Hematopoietic multipotent progenitor cell treated with erythropoietin and hydrocortisone succinate and interleukin-3 and kit ligand, for 17 days (in vitro differentiated cells): ENCODE data around the gene CXorf58.
"Not testable (repeated sequence)": the region's sequence is repeated elsewhere in the genome, so short reads cannot be mapped to it uniquely, and the experiment has no call there.

Source experiments
- DNase-seq: peaks from one replicate; pipeline ENCODE4 v3.0.0-alpha.2; 2015; ENCODE audit warnings: low spot score

Gene CXorf58, protein sequence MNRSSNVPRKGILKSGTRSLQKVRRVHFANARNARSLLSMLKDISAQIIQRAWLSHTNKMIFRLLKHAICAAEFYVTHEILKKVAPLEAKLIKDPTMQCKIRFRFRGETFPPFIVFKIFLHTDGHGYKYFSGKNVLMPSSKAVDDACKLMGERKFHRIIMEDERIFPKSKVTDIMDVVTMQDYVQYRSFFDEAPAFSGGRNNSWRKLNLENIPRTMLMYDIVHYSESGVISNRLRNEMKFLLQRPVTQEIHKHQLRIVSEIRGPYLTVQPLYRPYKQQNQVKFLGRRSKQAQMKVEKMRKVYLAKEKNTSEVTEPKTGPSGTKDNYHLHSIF

DNA sequence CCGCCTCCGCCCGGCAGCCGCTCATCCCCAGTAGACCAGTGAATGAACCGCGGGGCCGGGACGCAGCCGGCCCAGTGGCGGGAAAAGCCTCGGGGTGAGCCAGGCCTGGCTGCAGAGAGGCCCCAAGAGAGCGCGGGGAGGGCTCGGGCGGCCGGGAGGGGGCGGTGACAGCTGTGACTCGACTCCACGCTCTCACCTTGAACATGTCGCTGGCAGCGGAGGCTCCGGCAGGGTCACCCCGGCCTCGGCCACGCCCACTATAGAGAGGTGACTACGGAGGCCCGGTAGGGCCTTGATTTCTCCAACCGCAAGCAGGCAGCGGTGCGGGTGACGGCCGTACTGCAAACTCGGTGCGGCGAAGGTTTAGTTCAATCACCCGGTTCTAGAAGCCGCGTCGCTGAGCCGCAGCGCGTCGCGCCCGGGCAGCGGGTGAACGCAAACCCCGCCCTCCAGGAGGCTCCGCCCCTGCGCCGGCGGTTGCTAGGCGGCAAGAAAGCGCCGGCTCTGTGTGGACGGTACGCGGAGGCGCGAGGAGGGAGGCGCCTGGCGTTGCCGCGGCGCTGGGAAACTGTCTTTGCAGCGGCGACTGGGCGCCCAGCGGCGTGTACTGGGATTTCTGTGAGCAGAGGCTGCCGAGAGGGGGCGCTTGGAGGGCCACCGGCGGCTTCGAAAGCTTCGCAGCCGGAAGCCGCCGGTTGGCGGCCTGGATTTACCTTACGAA is at the start of gene CXorf58, which contains the start of gene APOO:
Gene CXorf58, plus strand, starts transcription at position 509 of the 721 bp plus-strand sequence. CDS start 2,297 bp downstream, outside the sequence.
Gene APOO, minus strand, starts transcription at position 441 of the 721 bp plus-strand sequence. Its CDS starts 236 bp downstream, at position 205.
- DNase-seq = peak; percentile 94

DNA sequence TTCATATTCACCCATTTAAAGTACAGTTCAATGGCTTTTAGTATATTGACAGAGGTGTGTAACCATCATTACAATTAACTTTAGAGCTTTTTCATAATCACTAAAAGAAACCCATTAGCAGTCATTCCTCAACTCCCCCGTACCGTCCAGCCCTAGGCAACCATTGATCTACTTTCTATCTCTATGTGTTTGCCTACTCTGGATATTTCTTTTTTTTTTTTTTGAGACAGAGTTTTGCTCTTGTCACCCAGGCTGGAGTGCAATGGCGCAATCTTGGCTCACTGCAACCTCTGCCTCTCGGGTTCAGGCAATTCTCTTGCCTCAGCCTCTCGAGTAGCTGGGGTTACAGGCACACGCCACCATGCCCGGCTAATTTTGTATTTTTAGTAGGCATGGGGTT is 48.6 kb upstream of the CXorf58 start:
- not testable (repeated sequence) for DNase-seq

DNA sequence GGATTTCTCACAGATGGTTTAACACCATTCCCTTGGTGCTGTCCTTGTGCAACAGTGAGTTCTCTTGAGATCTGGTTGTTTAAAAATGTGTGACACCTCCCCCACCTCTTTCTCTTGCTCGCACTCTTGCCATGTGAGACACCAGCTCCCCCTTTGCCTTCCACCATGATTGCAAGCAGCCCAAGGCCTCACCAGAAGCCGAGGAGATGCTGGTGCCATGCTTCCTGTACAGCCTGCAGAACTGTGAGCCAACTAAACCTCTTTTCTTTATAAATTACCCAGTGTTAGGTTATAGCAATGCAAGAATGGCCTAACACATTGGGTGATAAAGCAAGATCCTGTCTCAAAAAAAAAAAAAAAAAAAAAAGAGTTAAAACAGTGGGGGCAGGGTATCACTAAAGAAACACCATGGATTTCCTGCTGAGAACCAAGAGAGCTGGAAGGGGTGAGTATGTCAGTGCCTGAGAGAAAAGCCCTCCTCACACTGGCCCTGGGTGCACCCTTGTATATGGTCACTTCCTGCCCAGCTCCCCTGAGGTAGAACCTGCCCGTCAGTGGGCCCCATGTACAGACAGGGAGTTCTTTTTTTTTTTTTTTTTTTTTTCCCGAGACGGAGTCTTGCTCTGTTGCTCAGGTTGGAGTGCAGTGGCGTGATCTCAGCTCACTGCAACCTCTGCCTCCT is 46.5 kb upstream of the CXorf58 start:
- DNase-seq = no peak

DNA sequence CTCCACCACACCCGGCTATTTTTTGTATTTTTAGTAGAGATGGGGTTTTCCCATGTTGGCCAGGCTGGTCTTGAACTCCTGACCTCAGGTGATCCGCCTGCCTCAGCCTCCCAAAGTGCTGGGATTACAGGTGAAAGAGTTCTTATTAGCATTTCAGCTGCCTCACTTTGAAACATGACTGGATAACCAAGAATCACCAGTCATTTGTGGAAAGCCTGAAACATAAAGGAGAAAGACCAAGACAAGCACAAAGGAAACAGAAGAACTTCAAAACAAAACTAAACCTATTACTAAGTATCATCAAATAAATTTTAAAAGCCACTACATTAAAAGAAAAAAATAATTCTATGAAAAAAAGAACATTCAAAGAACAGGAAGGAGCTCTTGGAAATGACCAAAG is 45.9 kb upstream of the CXorf58 start:
- not testable (repeated sequence) for DNase-seq

DNA sequence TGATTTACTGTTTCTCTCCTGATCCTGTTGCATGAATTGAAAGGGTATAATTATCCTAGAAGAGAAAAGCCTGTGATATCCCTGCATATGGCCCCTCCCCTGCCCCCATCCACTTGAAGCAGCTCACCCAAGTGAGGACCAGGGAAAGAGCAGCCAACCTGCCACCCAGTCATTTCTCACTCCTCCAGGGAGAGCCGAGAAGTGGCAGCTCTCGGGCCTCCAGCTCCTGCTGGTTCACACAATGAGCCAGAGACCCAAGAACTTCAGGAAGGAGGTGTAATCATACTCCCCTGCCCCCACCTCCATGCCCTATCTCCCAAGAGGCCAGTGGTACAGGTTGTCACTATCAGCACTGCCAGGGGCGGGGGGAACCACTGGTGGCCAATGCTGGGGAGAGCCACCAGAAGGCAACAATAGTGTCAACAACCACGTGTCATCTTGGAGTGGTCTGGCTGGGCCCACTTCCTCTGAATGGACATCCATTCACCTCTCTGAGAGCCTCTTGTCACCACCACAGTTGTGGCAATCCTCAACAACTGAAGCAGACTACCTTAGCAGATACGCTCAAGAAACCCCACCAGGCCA is 43.0 kb upstream of the CXorf58 start:
- DNase-seq = no peak

DNA sequence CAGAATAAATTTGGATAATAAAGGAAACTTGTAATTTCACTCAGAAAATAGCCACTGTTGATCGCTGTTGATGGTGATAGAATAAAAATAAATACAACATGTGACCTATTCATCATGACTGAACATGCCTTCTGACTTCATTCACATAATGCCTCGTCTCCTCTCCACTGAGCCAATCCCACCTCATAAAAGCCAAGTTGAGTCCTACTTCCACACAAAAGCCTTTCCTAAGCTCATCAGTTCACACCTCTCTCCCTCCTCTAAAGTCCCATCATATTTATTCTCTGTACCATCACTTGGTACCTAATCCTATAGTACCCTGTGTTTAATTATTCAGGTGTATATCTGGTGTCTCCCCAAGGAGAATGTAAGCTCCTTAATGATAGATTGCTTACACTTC is 37.8 kb upstream of the CXorf58 start:
- no peak for DNase-seq

DNA sequence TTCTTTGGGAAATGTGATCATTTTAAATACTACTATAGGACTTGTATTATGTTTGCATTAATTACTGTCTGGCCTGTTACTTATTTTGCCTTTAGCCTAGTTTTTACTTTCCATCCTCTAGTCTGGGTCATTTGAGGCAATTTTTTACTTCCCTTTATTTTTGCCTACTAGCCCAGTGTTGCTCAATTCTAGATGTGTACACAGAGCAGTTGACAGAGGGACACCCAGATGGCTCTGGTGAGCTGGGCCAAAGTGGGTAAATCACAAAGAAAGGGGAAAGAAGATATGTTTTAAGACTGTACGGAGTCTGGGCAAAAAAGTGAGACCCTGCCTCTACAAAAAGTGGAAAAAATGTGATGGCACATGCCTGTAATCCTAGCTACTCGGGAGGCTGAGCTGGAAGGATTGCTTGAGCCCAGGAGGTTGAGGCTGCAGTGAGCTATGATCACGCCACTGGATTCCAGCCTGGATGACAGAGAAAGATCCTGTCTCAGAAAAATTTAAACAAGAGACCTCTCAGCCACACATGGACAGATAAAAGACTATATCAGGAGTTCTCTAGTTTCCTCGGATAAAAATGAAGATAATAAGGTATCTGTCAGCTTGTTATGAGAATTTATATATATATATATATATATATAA is 35.8 kb upstream of the CXorf58 start:
- no peak for DNase-seq

DNA sequence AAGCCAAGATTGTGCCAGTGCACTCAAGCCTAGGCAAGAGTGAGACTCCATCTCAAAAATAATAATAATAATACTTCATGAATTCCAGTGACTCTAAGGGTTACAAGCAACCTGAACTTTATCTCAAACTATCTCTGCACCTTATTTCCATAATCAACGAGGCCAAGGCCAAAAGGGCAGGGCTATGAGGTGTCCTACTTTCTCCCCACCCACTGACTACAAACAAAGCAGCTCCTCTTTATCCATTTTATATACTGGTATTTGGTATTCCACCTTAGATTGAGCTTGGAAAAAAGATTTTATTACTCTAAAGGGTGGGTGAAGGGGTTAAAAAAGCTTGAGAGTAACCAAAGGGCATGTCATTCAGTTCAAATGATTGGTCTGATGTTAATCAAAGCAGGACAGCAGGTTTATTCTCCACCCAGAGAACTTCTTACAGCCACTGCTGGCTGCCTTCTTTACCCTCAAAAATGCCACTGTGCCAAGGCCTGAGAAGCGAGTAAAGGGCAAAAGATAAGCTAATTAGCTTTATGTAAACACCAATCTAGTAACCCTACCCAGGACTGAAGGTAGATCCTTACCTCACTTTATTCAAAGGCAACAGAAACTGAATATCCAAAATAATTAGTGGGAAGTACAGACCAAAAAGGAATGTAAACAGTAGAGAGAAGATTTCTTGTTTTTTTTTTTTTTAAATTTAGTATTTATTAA is 28.3 kb upstream of the CXorf58 start:
- DNase-seq = peak; percentile 13

DNA sequence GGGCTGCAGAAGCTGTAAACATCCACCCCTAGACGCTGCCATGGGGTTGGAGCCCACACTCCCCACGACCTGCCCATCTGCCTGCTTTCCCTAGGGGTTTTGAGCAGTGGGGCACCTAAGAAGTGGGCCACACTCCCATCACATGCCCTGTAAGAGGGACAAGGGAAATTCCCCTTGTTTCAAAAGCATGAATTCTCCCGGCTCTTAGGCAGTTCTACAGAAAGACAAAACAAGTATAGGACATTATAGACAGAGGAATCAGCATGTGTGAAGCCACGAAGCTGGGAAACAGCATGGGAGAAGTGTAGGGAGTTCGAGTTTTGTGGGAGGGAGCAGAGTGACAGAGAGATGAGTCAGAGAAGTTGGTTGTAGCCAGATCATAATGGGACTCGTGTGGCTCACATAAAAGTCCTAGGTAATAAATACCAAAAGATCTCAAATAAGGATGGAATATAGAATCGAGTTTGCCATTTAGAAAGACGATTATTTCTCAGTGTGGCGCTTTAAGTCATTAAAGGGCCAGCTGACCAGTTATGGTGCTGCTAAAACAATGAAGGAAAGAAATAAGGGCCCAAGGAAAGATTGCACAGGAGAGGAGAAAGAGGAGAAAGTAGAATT is 24.0 kb upstream of the CXorf58 start:
- peak; percentile 37 for DNase-seq

DNA sequence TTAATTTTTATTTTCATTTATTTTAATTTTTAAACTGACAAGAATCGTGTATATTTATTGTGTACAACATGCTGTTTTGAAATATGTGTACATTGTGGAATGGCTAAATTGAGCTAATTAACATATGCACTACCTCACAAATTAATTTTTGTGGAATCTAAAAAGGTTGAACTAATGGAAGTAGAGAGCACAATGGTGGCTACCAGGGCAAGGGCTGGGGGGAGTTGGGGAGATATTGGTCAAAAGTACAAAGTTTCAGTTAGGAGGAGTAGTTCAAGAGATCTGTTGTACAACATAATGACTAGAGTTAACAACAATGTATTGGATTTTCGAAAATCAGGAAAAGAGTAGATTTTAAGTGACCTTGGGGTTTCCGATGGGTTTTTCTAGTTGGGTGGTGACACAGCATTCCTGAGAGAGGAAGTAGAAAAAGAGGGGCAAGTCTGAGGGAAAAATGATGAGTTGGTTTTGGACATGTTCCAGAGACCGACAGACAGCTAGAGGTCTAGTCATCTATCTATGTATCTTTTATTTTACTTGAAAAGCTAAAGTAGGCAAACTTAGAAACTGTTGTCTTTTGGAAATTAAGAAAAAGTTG is 23.3 kb upstream of the CXorf58 start:
- peak; percentile 77 for DNase-seq

DNA sequence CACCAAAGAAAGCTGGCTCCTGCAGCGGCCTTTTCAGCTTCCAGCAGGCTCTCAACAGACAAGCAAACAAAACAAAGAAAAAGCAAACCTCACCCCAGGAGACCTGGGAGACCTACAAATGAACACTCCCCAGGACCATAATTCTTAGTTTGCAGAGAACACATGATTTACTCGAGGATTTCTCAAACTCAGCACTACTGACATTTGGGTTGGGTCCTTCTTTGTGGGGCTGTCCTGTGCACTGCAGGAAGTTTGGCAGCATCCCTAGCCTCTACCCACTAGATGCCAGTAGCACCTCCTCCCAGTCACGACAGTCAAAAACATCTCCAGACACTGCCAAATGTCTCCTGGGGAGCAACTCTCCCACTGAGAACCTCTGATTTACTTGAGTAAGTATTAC is 22.0 kb upstream of the CXorf58 start:
- DNase-seq = peak; percentile 27

DNA sequence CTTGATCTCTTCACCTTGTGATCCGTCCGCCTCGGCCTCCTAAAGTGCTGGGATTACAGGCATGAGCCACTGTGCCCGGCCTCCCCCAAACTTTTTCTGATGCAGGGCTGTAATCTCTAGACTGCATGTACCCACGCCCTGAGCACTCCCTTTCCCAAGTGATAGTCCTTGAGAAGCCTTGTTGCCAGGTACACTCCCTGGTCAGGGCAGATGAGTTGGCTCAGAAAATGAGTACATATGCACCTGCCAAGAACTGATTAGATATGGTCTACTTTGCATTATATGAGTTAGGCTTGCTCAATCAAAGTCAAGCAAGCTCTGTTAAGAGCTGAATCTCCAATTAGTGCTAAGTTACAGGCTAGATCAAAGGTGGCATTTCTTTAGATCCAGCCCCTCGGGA is 20.4 kb upstream of the CXorf58 start:
- peak; percentile 63 for DNase-seq

DNA sequence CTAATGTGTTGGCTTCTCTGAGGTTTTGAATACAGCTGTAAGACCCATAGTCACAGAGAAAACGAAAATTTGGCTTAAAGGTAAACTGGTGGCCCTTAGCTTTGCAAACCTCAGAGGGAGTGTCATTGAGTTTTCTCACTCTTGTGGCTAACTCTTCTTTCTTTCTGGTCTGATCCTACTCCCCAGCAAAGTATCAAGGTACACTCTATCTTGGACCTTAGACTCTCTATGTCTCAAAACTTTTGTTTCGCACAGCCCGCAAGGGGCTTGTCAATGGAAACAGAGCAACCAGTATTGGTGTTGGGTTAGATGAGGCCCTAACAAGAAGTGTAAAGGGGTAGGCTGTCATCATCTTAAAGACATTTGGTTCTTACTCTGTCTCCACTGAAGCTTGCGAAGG is 19.9 kb upstream of the CXorf58 start:
- DNase-seq = no peak

DNA sequence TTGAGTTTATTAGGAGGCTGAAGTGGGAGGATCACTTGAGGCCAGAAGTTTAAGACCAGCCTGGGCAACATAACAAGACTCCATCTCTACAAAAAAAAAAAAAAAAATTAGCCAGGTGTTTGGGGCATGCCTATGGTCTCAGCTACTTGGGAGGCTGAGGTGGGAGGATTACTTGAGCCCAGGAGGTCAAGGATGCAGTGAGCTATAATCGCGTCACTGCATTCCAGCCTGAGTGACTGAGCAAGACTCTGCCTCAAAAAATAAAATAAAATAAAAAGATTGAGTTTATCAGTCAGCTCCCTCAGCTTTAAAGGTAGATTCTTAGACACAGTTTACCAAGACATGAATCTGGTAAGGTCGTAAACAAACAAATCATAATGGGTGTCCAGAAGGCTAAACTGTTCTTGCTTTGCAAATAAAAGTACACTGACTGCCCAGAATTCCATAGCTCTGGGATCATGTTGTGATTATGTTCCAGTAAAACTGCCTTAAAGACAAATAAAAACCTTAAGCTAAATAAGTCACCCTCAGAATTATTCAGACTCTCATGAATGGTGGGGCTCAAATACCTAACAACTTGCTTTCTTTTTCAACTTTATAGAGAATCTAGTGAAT is 18.8 kb upstream of the CXorf58 start:
- DNase-seq = no peak

DNA sequence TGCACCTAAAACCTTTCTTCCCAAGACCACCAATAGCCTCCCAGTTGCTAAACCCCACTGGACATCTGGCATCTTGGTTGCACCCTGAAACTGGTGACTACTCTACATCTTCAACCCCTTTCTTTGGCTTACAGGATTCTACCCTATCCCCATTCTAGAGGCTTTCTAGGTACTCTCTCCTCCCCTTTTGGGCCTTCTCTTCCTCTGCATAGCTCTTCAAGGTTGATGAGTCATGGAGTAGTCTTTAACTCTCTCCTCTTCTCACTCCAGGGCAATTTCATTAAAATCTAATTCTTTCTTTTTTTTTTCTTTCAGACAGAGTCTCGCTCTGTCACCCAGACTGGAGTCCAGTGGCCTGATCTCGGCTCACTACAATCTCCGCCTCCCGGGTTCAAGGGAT is 16.9 kb upstream of the CXorf58 start:
- DNase-seq = no peak

DNA sequence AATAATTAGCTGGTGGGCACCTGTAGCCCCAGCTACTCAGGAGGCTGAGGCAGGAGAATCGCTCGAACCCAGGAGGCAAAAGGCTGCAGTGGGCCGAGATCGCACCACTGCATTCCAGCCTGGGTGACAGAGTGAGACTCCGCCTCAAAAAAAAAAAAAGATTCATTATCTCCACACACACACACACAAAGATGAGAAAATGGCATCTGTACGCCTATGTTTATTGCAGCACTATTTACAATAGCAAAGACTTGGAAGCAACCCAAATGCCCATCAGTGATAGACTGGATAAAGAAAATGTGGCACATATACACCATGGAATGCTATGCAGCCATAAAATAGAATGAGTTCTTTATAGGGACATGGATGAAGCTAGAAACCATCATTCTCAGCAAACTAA is 12.8 kb upstream of the CXorf58 start:
- DNase-seq = not testable (repeated sequence)

DNA sequence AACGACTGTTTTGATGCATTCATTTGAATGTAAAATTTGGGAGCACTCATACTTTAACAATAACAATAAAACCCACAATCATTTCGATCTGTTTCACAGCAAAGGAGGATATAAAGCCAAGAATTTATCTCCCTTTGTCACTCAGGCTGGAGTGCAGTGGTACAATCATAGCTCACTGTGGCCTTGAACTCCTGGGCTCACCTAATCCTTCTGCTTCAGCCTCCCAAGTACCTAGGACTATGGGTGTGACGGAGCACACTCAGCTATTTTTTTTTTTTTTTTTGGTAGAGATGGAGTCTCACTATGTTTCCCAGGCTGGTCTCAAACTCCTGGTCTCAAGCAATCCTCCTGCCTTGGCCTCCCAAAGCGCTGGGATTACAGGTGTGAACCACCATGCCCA is 11.3 kb upstream of the CXorf58 start:
- not testable (repeated sequence) for DNase-seq

DNA sequence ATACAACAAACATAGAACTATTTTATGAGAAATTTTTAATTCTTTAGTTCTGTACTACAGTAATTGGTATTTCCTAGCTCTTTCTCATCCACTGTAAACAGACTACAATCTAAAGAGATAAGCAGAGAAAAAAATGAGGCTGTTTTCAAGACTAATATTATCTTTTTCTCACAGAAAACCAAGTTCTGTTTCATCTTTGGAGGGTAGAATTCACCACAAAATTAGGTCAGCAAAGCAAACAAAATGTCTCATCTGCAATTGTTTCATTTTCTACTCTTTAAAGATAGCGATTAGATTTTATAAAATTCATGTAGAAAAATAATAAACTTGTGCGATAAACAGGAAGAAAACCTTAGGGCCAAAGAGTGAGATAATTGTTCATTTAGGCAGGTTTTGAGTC is 10.8 kb upstream of the CXorf58 start:
- no peak for DNase-seq

DNA sequence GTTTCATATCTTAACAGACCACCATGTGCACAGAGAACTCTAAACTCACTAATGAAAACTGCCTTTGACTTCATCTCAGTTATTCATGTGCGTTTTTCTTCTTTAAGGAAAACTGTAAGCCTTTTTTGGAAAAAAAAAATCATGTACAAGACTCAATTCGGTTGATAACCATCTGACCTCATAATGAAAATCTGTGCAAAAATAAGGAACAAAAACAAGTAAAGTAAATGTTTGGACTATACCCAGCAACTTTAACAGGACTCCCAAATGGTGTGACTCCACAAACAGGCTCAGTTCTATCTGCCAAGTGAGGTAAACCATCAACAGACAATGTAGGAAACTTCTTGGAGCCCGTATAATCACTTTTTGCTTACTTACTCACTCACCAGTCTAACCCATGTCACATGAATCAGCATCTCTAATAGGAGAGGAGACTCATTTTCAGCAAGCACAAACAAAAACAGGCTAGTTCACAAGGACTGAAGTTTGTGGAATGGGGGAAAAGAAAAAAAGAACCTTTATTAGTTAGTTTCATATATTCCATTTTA is 9.3 kb upstream of the CXorf58 start:
- peak; percentile 63 for DNase-seq
